GM18526 (cell line): ENCODE measurements around the gene LDLRAD3.

Source experiments
- POLR2A ChIP-seq: IDR thresholded peaks from 3 replicates; pipeline ENCODE4 v1.6.1; 2011; ENCODE audit not compliant: insufficient read length; ENCODE audit errors: extremely low read depth

The LDLRAD3 gene

GRCh38 chr11:35943713-35944502 lies at the start of gene LDLRAD3:
Gene LDLRAD3, plus strand, starts transcription at chr11:35944062. Its CDS starts 37 bp downstream, at chr11:35944099.
- no peak for TF ChIP-seq POLR2A

GRCh38 chr11:35897019-35897418 lies 46.8 kb upstream of the LDLRAD3 start:
- TF ChIP-seq POLR2A: no peak

GRCh38 chr11:35902961-35903360 lies 40.9 kb upstream of the LDLRAD3 start:
- no peak for TF ChIP-seq POLR2A

GRCh38 chr11:35905646-35906276 lies 38.1 kb upstream of the LDLRAD3 start:
- no peak for TF ChIP-seq POLR2A

- TF ChIP-seq POLR2A: no peak
These were observed 37.6 kb upstream of the LDLRAD3 start for GRCh38 chr11:35906277-35906661.

GRCh38 chr11:35906681-35907080 lies 37.2 kb upstream of the LDLRAD3 start:
- no peak for TF ChIP-seq POLR2A

GRCh38 chr11:35907648-35908431 lies 36.0 kb upstream of the LDLRAD3 start:
- no peak for TF ChIP-seq POLR2A

- TF ChIP-seq POLR2A: no peak
These were observed 34.2 kb upstream of the LDLRAD3 start for GRCh38 chr11:35909511-35910265.

- TF ChIP-seq POLR2A: no peak
These were observed 32.8 kb upstream of the LDLRAD3 start for GRCh38 chr11:35911013-35911412.

- TF ChIP-seq POLR2A: no peak
These were observed 32.2 kb upstream of the LDLRAD3 start for GRCh38 chr11:35911616-35912165.

GRCh38 chr11:35912883-35913624 lies 30.8 kb upstream of the LDLRAD3 start:
- TF ChIP-seq POLR2A: no peak

- no peak for TF ChIP-seq POLR2A
These were observed 29.0 kb upstream of the LDLRAD3 start for GRCh38 chr11:35914816-35915215.

GRCh38 chr11:35916270-35916669 lies 27.6 kb upstream of the LDLRAD3 start:
- TF ChIP-seq POLR2A: no peak

GRCh38 chr11:35917676-35918075 lies 26.2 kb upstream of the LDLRAD3 start:
- TF ChIP-seq POLR2A: no peak
